Esophagus muscularis mucosa (tissue), 3 donors: ENCODE measurements around the gene TAGLN.

ENCODE experiments used
- CTCF ChIP-seq, 3 experiments: fragments of 200-600 bp in 2 of 3; fragments of 450-650 bp in 1 of 3; sonication (generic) in 2 of 3; IDR thresholded peaks; one replicate each; pipeline ENCODE4 v1.5.1; 2017 to 2019; ENCODE audit warnings: antibody characterized with exemption in 3 of 3, mild to moderate bottlenecking in 2 of 3, moderate library complexity in 1 of 3
- POLR2AphosphoS5 ChIP-seq, 2 donors: sonication (generic); formaldehyde crosslinking; IDR thresholded peaks; one replicate each; pipeline ENCODE4 v1.6.1; 2017; ENCODE audit warnings: antibody characterized with exemption in 2 of 2

GRCh38 chr11:117187799-117188481 lies 11.2 kb upstream of the TAGLN start:
- TF ChIP-seq CTCF (IDR thresholded peaks at IDR 0.05): no peak
- TF ChIP-seq POLR2AphosphoS5 (IDR thresholded peaks at IDR 0.05): no peak
